ENCODE measurements around the gene TFEB.
"Not testable (repeated sequence)": the region's sequence is repeated elsewhere in the genome, so short reads cannot be mapped to it uniquely, and the experiment has no call there.

TFEB gene

DNA sequence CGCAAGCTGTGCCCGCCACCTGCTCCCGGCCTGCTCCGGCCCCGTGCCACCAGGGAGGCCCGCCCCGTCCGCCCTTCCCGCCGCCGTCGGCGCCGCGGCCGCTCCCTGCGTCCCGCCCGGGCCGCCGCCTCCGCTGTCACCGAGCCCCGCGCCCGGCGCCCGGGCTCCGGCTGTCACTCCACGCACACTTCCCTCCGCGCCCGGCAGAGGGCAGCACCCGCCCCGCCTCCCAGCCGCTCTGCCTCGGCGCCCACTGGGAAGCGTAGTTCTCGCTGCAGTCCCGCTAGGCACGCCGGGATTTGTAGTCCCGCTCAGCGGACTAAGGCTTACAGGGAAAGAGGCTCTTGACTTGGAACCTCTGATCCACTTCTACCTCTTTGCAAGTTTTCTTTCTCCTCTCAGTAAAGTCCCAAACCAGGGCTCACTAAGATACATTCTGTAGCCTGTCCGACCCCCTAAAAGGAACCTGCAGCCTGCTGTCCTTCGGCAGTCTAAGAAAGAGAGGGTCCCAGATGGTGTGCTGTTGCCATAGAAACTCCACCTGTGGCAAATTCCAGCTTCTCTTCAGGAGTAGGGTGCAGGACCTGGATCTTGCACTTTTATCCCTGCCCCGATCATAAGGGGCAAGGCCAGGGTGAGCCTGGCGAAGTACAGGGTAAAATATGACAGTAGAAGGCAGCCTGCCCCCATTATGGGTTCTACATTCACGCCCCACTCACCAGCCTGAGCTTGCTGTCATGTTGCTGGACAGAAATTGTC is at the start of gene TFEB:
TFEB (minus strand) TSS at position 182 of the 759 bp plus-strand sequence. CDS start 44,395 bp downstream, outside the sequence.
- peak; percentile 90 for DNase-seq

GRCh38 chr6:41784581-41785171 is 49.3 kb upstream of the TFEB start:
- DNase-seq, result no peak

GRCh38 chr6:41783106-41783780 is 47.8 kb upstream of the TFEB start:
- no peak for DNase-seq

- no peak for DNase-seq
These were observed 45.9 kb upstream of the TFEB start for GRCh38 chr6:41781366-41781730.

DNA sequence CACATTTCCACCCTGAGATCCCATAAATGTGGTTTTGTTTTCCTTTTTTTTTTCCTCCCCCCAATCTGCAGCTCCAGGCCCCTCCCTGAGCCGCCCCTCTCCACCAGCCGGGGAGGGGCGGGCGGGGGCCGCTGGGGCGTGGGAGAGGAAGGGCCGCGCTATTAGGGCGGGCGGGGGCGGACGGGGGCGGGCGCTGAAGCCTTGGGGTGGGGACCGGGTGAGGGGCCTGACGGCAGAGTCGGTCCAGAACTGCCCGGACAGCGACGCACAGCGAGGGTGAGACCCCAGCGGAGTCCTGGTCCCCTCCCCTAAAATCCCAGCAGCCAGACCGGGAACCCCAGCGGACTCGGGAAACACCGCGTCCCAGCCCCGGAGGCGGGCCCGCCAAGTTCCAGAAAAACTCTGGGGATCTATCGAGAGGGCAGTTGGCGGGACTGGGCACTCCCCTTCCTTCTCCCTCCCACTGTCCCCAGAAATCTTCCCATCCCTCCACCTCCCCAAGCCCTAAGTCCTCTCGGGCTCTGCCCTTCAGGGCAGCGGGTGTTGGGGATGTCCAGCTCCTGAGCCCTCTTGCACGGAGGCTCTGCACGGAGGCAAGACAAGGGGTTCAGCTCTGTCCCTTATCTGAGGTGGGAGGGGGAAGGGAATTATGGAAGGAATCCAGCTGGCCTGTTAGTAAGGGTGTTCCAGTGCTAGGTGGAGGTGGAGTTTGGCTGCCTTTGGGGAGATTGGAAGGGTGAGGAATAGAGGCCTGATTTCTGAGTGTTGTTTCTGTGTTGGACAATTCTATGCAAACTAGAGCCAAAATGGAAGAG is 45.4 kb upstream of the TFEB start, which contains the start of gene PRICKLE4:
PRICKLE4 (plus strand) TSS at position 232 of the 815 bp plus-strand sequence. CDS start 2,692 bp downstream, outside the sequence.
- no peak for DNase-seq

DNA sequence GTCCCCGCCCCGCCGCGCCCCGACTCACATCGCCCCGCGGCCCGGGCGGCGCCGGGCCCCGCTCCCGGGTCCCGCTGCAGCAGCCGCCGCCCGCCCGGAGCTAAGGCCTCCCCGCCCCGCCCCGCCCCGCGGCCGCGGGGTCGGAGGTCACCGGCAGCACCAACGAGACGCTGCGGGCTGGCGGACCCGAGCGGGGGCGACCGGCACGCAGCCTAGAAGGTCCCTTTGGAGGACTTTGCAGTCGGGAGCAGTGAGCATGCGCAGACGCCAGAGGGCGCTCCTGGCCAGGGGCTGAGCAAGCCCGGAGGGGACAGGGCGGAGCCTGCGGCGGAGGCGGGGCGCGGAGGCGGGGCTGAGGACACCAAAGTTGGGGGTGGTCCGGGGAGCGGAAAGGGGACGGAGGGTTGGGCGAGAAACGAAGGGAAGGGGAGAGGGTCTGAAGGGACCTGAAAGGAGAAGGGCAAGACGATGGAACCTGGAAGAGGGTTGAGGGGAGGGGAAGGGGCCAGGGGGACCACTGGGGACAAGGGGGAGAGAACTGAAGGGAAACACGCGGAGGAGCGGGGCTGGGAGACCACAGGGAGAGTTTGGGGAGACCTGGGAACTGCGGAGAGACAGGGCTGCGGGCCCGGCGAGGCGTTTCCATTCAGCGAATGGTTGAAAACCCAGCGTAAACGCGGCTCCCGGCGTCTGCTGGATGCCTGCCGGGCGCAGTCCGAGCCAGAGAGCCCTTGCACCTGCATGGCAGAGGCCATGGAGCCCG is 44.6 kb upstream of the TFEB start, which contains the start of gene FRS3:
FRS3 (minus strand) TSS at position 113 of the 763 bp plus-strand sequence. CDS start 2,913 bp downstream, outside the sequence.
- DNase-seq, result peak; percentile 95

DNA sequence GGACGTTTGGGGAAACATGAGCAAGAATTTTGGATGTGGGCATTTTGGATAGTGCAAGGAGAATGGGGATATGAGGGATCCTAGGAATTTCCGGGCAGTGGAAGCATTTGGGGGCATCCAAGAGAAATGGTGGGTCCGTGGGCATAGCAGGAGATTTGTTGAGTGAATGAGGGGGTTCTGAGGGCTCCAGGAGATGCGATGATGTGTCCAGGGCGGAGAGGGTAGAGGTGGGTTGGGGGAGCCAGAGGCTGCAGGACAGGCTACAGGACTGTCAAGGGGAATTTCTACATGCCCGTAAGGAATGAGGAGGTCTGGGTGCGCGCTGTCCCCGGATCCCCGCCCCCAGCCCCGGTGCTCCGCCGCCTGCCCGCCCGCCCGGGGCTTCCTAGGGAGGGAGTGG is 43.9 kb upstream of the TFEB start:
- DNase-seq, result no peak

DNA sequence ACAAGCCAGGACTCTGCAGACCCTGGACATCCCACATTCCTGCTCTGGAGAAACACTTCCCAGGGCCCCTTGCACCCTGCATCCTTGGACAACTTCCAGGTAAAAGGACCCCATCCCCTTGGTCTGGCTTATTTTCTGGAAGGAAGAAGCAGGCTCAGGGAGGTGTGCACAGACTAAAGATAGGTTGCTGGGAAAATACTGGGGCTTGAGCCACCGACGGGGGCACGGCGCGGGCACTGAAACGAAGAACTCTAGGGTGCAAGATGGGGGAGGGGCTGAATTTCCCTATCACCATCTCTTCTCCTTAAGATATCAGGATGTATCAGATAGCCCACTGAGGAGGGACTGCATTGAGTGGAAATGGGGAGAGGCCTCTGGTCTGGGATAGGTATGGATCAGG is 43.5 kb upstream of the TFEB start:
- no peak for DNase-seq

GRCh38 chr6:41777551-41778285 is 42.3 kb upstream of the TFEB start:
- DNase-seq, result no peak

DNA sequence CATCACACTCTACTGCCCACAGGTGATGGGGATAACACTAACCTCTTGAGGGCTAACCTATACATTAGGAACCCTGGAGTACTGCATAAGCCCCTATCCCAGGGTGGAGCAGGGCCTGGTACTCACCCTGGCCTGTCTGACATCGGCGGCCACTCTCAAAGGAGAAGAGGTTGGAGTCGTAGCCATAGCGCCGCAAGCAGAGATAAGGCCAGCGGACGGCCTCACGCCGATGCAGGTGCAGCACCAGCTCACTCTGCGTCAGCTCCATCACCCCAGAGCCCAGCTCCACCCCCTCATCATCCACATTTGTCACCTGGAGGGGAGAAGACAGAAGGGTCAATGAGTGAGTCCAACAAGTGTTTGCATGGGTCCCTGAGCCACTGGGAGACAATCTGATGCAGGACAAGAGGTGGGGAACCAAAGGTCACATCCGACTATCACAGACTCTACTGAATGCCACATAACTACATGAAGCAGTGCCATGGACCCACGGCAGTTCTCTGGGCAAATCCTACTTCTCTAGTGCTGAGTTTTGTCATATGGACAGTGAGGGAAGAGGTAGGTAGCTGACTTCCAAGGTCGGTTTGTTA is 40.0 kb upstream of the TFEB start:
- DNase-seq, result no peak

DNA sequence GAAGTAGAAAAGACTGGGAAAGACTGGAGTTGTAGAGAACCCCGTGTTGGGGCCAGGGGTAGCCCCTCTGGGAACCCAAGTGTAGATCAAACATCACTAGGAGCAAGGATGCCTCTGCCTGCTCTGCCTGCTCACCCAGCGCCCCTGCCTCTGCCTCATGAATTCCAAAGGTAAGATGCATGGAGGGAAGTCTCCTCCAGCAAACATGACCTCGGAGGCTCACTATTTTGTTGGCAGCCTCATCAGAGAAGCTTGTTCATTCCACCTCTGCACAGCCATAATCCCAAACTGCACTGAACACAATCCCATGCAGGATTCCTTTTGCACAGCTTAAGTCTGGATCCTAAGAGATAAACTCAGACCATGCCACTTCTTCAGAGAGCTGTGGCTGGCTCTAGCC is 39.4 kb upstream of the TFEB start:
- DNase-seq, result no peak

DNA sequence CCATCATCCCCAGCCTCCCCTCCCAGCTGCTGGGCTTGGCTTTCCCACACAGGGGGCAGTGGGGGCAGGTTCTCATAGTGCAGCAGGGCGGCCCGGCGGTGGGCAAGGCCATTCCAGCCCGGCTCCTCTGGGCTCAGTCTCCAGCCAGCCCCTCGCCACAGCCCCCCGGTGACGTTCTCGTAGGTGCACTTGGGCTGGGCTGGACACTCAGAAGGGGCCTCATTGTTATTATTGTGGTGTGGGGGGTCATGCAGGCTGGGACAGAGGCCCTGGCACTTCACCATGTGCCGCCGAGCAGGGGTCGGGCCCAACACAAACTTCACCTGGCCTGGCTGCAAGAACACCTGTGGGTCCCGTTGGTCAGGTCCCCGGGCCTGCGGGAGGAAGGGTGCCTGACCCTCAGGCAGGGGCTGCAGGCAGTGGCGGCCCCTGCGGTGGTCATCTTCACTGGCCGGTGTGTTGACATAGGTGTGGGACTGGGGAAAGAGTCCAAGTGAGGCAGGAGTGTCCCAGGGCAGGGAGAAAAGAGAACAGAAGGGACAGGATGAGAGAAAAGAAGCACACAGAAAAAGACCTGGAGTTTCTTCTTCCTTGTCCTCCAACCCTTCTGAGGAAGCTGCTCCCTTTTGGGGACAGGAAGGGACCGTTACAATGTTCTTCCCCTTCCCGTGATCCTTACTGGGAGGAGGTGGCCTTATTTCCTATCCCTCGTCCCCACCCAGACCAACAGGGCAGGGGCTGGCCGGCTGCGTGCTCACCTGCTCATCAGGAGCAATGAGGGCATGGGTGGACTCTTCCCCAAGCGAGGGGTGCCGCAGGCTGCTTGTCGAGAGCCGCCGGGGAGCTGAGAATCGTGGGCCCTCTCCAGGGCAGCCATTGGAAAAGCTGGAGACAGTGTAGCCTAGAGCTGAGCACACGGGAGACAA is 35.9 kb upstream of the TFEB start:
- no peak for DNase-seq

DNA sequence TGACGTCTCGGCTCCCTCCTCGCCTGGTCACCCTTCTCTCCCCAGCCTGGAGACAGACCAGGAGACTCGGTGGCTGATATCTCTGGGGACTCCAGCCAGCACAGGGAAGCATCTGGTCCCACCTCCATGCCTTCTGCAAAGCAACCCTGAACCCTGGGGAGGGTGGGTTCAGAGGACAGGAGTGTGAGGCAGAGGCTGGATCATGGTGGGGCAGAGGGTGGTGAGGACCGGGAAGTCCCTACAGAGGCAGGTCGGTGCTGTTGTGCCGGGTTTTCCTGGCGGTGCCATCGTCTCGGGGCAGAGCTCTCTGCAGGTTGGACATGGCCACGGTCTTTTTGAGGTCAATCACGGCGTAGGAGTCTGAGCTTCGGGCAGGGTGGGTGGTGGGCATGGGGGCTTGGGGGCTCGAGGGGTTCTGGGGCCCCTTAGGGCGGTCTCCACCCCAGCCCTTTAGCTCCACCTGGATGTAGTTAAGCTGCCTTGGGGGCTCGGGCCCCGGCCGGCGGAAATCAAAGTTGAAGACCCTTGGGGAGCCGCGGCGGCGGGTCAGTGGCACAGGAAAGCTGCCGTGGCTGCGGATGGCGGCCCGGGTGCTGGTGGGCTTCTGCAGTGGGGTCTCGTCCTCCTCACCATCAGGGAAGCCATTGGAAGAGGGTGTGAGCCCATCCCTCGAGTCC is 35.1 kb upstream of the TFEB start:
- DNase-seq, result no peak

DNA sequence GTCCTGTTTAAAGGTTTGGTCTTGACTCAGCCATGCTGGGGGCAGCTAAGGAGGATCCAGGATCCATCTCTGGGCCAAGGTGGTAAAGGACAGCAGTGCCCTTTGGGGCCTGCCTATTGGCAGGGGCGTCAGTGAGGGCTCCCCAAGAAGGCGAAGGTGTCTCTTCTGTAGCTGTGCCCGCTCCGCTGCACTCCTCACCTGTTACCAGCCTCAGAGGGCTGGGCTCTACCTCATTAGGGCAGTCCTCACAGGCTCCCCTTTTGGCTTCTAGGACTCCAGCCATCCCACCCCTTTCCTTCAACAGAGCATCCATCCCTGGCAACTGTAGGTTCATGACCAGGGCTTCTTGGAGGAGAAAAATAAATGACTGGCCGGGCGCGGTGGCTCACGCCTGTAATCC is 34.0 kb upstream of the TFEB start:
- no peak for DNase-seq

- DNase-seq, result no peak
These were observed 33.3 kb upstream of the TFEB start for GRCh38 chr6:41768545-41769308.

- DNase-seq, result no peak
These were observed 31.9 kb upstream of the TFEB start for GRCh38 chr6:41767112-41767833.

- not testable (repeated sequence) for DNase-seq
These were observed 30.7 kb upstream of the TFEB start for GRCh38 chr6:41766043-41766664.
